Measurements from ENCODE around the gene GPATCH8. TPM values are rescaled to one million over a fixed set of nuclear protein-coding genes. Genes with fewer than 3 reads are reported as not detected.

The GPATCH8 gene
- total and polyA plus RNA-seq, 10 donors = 4.8 to 66.3 (median 57.9) TPM

DNA sequence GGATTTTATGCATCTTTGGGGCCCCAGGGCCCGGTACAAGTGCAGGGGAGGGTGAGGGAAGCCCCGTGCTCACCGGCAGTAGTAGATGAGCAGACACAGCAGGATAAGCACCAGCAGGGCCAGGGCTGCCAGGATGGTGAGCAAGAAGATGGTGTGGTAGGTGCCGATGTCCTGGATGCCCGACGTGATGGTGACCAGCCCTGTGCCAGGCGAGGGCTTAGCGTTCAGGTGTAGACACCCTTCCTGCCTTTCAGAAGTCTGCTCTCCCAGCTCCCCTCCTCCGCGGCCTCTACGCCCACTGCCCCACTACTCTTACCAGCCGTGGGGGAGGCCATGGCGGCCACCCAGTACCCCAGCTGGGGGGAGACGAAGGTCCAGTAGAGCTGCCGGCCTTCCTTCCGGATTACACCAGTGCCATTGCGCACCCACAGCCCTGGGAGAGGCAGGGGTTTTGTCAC, 147.5 kb downstream of the GPATCH8 start:
- DNase-seq = no peak
- no peaks in the 10 kb centered on the region for H3K9me3 ChIP-seq
- intact Hi-C loops (cut with DNase I; ENCODE audit: low total_unique reads) = no loop called here
- H3K27ac ChIP-seq = no peak overlapping the region
- TF ChIP-seq POLR2A (IDR thresholded peaks at IDR 0.05) (no peak), POLR2AphosphoS5 (IDR thresholded peaks at IDR 0.05) (no peak)
- TF ChIP-seq, protein P1, sequence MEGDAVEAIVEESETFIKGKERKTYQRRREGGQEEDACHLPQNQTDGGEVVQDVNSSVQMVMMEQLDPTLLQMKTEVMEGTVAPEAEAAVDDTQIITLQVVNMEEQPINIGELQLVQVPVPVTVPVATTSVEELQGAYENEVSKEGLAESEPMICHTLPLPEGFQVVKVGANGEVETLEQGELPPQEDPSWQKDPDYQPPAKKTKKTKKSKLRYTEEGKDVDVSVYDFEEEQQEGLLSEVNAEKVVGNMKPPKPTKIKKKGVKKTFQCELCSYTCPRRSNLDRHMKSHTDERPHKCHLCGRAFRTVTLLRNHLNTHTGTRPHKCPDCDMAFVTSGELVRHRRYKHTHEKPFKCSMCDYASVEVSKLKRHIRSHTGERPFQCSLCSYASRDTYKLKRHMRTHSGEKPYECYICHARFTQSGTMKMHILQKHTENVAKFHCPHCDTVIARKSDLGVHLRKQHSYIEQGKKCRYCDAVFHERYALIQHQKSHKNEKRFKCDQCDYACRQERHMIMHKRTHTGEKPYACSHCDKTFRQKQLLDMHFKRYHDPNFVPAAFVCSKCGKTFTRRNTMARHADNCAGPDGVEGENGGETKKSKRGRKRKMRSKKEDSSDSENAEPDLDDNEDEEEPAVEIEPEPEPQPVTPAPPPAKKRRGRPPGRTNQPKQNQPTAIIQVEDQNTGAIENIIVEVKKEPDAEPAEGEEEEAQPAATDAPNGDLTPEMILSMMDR (IDR thresholded peaks at IDR 0.05 in 8 of 11, conservative IDR thresholded peaks at IDR 0.05 in 3 of 11) = no peak
- peaks cover 0 to 10% (median 0%) of the 10 kb centered on the region in 7 donors for H3K27me3 ChIP-seq (replicated peaks in 1 of 7)
- H3K4me1 ChIP-seq = peaks cover 0 to 36% (median 15%) of the 10 kb centered on the region in 6 donors
- H3K4me3 ChIP-seq = no peak overlapping the region
- WGBS, 5 donors = 78 to 83% (median 80%) methylated on average over 17 of the region's 17 CpGs
- H3K36me3 ChIP-seq = peaks cover 0 to 30% (median 26%) of the 10 kb centered on the region in 6 donors

DNA sequence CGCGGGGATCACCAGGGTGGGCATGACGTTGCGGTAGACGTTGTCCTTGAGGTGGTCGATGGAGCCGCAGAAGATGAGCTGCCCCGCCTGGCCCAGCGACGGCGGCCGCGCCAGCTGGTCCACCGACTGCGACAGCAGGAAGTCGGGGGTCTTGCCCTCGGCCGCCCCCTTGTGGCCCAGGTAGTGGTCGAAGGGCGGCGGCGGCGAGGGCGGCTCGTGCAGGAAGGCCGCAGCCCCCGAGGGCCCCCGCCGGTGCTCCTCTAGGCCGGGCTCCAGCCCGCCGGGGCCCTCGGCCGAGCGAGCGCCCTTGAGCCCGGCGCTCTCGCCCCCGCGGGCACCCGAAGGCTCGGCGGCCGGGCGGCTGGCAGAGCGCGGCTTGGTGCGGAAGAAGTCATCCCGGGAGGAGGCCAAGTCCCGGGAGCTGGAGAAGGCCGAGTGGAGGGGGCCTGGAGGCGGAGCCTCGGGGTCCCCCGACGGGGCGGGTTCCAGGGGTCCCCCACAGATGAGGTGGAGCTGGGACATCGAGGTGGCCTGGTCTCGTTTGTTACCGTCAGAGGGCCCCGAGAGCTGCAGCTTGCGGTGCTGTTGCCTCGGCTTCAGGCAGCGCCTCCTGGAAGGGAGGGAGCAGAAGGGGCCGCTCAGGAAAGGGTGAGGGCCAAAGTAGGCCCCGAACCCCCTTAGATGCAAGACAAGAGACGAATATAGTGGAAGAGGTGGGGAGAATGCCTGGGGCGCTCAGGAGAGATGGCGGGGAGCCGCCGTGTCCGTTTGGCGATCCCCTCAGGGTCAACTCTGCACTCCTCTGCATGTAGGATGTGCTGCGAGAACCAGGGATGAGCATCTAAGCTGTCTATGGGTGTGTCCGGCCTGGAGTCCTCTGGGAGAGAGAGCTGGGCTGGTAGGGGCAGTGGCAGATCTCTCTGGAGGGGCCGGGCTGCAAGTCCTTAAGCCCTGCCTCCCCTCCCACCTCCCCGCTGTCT, 148.3 kb downstream of the GPATCH8 start:
- peak overlapping the region in 7 of 8 donors; percentile 16 to 71 (median 36) for H3K4me3 ChIP-seq
- 46 to 73% (median 56%) methylated on average over 53 to 77 of the region's 77 CpGs for WGBS, 5 donors

DNA sequence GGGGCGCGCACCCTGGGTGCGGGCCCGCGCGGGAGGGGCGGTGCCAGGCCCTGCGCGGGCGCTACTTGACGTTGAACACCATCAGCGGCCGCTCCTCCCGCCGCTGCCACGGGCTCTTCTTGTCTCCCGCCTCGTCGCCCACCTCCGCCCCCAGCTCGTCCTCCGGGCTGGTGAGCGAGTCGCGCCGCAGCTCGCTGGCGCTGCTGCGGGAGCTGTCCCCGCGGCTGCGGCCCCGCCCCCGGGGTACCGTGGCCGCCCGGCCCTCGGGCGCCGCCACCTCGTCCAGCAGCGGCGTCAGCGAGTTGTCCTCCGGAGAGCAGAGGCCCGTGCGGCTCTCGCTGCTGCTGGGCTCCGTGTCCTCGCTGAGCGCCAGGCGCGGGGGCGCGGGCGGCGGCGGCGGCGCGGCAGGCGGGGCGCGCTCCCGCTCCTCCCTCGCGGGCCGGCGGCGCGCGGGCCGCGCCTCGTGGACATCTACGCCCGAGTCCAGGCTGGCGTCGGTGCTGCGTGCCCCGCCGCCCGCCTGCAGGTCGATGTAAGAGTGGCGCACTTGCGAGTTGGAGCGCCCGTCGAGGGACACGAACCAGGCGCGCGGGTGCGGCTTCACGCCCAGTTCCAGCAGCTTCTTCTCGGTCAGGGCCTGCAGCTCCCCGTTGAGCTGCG, 149.4 kb downstream of the GPATCH8 start:
- Histone ChIP-seq H3K4me1 (peaks cover 3 to 51% (median 34%) of the 10 kb centered on the region in 6 donors), H3K4me3 (peak overlapping the region in 7 of 8 donors; percentile 30 to 71 (median 36)), H3K36me3 (peaks cover 0 to 48% (median 43%) of the 10 kb centered on the region in 6 donors), H3K9me3 (no peaks in the 10 kb centered on the region), H3K27ac (peak overlapping the region in 2 of 8 donors; percentile 24 to 31), H3K27me3 (replicated peaks in 1 of 7) (peaks cover 0 to 7% (median 0%) of the 10 kb centered on the region in 7 donors)
- TF ChIP-seq POLR2AphosphoS5 (IDR thresholded peaks at IDR 0.05) (no peak), POLR2A (IDR thresholded peaks at IDR 0.05) (no peak)
- TF ChIP-seq, protein P1 (IDR thresholded peaks at IDR 0.05 in 8 of 11, conservative IDR thresholded peaks at IDR 0.05 in 3 of 11) = no peak
- peak; percentile 83 for DNase-seq
- intact Hi-C loops (cut with DNase I; ENCODE audit: low total_unique reads) = no loop called here
- 24 to 62% (median 34%) methylated on average over 21 to 98 of the region's 98 CpGs for WGBS, 5 donors

More for the DNA sequence above, 148.3 kb downstream of the GPATCH8 start:
- Histone ChIP-seq H3K4me1 (peaks cover 0 to 40% (median 23%) of the 10 kb centered on the region in 6 donors), H3K36me3 (peaks cover 0 to 38% (median 34%) of the 10 kb centered on the region in 6 donors), H3K27me3 (replicated peaks in 1 of 7) (peaks cover 0 to 7% (median 0%) of the 10 kb centered on the region in 7 donors), H3K9me3 (no peaks in the 10 kb centered on the region), H3K27ac (no peak overlapping the region)
- TF ChIP-seq POLR2AphosphoS5 (IDR thresholded peaks at IDR 0.05) = peak; percentile 45 to 69 (median 49)
- TF ChIP-seq, protein P1 (IDR thresholded peaks at IDR 0.05 in 8 of 11, conservative IDR thresholded peaks at IDR 0.05 in 3 of 11) = peak in 7 of 11 experiments; percentile 11 to 69 (median 58)
- no peak for TF ChIP-seq POLR2A (IDR thresholded peaks at IDR 0.05)
- DNase-seq = peak; percentile 90
- intact Hi-C loops (cut with DNase I; ENCODE audit: low total_unique reads) = no loop called here
